OCI-LY3 (cell line): ENCODE data around the gene VIL1.

Experiments used
- H2AFZ ChIP-seq: fragments of 200-600, 300-600 bp; shearing (Covaris generic); 2 replicates; pipeline ENCODE4 v1.6.0; 2014; ENCODE audit warnings: antibody characterized with exemption, low read depth, low read length
- H3K27ac ChIP-seq: fragments of 200-600, 300-600 bp; sonication (generic); 2 replicates; pipeline ENCODE4 v1.5.1; 2014; ENCODE audit warnings: mild to moderate bottlenecking, low read length, moderate library complexity, mixed read lengths
- H3K27me3 ChIP-seq: fragments of 200-600, 300-600 bp; sonication (generic); 2 replicates; pipeline ENCODE4 v1.6.1; 2014; ENCODE audit warnings: low read depth, low read length, mixed read lengths
- H3K36me3 ChIP-seq: fragments of 200-600, 300-600 bp; sonication (generic); replicated peaks from 2 replicates; pipeline ENCODE3; 2014; ENCODE audit warnings: low read depth, low read length, mixed read lengths
- H3K4me1 ChIP-seq: fragments of 300-600, 200-600 bp; sonication (generic); 2 replicates; pipeline ENCODE4 v1.6.1; 2014; ENCODE audit warnings: low read length, mixed read lengths
- H3K4me2 ChIP-seq: fragments of 200-600, 300-600 bp; sonication (generic); 2 replicates; pipeline ENCODE4 v1.6.1; 2014; ENCODE audit warnings: low read length, mixed read lengths
- H3K4me3 ChIP-seq: fragments of 300-600, 200-600 bp; sonication (generic); 2 replicates; pipeline ENCODE4 v1.5.1; 2014; ENCODE audit warnings: antibody characterized with exemption, mild to moderate bottlenecking, low read length, moderate library complexity
- H3K79me2 ChIP-seq: fragments of 300-600, 200-600 bp; shearing (Covaris generic); 2 replicates; pipeline ENCODE4 v1.6.1; 2014; ENCODE audit warnings: mild to moderate bottlenecking, low read length, mixed read lengths
- H3K9ac ChIP-seq: fragments of 300-600, 200-600 bp; shearing (Covaris generic); 2 replicates; pipeline ENCODE4 v1.6.0; 2014; ENCODE audit warnings: mild to moderate bottlenecking, low read length, moderate library complexity
- H3K9me3 ChIP-seq: fragments of 200-600, 300-600 bp; shearing (Covaris generic); 2 replicates; pipeline ENCODE4 v1.6.1; 2014; ENCODE audit warnings: low read length, mixed read lengths; ENCODE audit not compliant: insufficient read depth
- H4K20me1 ChIP-seq: fragments of 200-600, 300-600 bp; sonication (generic); 2 replicates; pipeline ENCODE4 v1.6.1; 2016; ENCODE audit warnings: low read length, mixed read lengths; ENCODE audit not compliant: insufficient read depth
- EZH2phosphoT487 ChIP-seq: fragments of 200-600 bp; shearing (Covaris generic); IDR thresholded peaks from 2 replicates; pipeline ENCODE4 v1.6.1; 2018; ENCODE audit warnings: antibody characterized with exemption, mixed run types, low read depth
- TF ChIP-seq, protein P1 (sequence below): fragments of 200-600, 300-600 bp; sonication (generic); IDR thresholded peaks from 2 replicates; pipeline ENCODE4 v1.5.1; 2014; ENCODE audit warnings: antibody characterized with exemption, low read length, low read depth

VIL1 gene

DNA sequence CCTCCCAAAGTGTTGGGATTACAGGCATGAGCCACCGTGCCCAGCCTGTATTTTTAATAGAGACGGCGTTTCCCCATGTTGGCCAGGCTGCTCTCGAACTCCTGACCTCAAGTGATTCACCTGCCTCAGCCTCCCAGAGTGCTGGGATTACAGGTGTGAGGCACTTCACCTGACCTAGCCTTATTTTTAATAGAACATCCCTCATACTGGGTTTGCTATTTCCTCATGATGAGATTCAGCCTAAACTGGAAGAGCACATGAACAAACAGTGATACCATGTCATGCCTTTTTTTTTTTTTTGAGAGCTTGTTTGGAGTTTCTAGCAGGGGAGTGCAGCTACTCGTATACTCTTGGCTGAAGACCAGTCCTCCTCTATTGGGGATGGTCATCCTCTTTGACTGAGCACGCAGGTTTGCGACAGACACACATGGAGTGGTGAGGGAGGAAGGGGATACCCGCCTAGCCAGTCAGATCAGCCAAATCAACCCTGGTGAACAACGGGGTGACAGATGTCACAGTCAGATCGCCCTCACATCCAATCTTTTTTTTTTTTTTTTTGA is 81.7 kb downstream of the VIL1 start:
- H3K36me3 ChIP-seq = peaks cover 3% of the 10 kb centered on the region
- no peak overlapping the region for H3K4me3 ChIP-seq
- H4K20me1 ChIP-seq = no peaks in the 10 kb centered on the region
- no peak overlapping the region for H3K9ac ChIP-seq
- H3K27me3 ChIP-seq = no peaks in the 10 kb centered on the region
- TF ChIP-seq EZH2phosphoT487 = no peak
- no peak overlapping the region for H3K4me2 ChIP-seq
- no peak overlapping the region for H2AFZ ChIP-seq
- no peaks in the 10 kb centered on the region for H3K79me2 ChIP-seq
- no peaks in the 10 kb centered on the region for H3K9me3 ChIP-seq
- H3K27ac ChIP-seq = no peak overlapping the region
- peaks cover 8% of the 10 kb centered on the region for H3K4me1 ChIP-seq

- Histone ChIP-seq H3K9me3 (no peaks in the 10 kb centered on the region), H3K9ac (no peak overlapping the region), H4K20me1 (no peaks in the 10 kb centered on the region), H3K27ac (no peak overlapping the region), H3K4me2 (no peak overlapping the region), H3K27me3 (no peaks in the 10 kb centered on the region), H3K79me2 (no peaks in the 10 kb centered on the region), H2AFZ (no peak overlapping the region), H3K36me3 (peaks cover 3% of the 10 kb centered on the region), H3K4me3 (no peak overlapping the region), H3K4me1 (peaks cover 8% of the 10 kb centered on the region)
- TF ChIP-seq, protein P1, sequence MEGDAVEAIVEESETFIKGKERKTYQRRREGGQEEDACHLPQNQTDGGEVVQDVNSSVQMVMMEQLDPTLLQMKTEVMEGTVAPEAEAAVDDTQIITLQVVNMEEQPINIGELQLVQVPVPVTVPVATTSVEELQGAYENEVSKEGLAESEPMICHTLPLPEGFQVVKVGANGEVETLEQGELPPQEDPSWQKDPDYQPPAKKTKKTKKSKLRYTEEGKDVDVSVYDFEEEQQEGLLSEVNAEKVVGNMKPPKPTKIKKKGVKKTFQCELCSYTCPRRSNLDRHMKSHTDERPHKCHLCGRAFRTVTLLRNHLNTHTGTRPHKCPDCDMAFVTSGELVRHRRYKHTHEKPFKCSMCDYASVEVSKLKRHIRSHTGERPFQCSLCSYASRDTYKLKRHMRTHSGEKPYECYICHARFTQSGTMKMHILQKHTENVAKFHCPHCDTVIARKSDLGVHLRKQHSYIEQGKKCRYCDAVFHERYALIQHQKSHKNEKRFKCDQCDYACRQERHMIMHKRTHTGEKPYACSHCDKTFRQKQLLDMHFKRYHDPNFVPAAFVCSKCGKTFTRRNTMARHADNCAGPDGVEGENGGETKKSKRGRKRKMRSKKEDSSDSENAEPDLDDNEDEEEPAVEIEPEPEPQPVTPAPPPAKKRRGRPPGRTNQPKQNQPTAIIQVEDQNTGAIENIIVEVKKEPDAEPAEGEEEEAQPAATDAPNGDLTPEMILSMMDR = no peak
- no peak for TF ChIP-seq EZH2phosphoT487
Measured at GRCh38 chr2:218501665-218502064, 82.7 kb downstream of the VIL1 start.
